DMS114 treated with DMSO at 0.1 percent for 48 hours (cell line): ENCODE results near the gene BST1.
"Not testable (repeated sequence)": the region's sequence is repeated elsewhere in the genome, so short reads cannot be mapped to it uniquely, and the experiment has no call there.

ENCODE experiments used
- DNase-seq: peaks from one replicate; lab custom pipeline; 2025; ENCODE audit not compliant: unreplicated experiment; lab: John Stamatoyannopoulos, UW

The BST1 gene

DNA sequence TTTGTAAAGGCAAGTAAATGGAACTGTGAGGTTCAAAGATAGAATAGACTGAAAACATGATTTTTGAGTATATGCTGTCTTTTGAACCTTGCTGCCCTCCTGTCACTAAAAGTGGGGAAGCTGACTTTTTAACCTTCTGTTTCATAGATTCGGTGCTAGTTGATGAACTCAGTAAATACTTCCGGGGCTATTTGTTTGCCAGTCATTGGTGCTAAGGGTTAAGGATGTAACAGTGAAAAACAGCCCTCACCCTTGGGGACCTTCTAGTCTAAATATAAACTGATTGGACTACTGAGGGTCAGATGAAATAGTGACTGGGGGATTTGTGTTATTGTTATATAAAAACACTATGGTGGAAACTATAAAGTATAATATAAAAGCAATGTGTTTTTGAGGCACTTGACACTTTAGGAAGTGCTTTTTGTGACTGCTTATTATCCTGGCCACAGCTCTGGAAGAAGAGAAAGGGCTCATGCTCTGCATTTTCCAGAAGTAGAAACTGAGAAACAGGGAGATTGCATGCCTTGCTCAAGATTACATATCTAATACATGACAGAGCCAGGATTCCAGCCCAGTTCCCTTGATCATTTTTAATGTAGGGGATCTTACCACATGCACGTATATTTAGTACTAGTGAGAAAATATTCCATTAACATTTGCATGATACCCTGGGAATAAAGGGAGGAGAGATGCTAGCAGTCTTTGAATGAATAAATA is 3.9 kb downstream of the BST1 start:
- DNase-seq: no peak

DNA sequence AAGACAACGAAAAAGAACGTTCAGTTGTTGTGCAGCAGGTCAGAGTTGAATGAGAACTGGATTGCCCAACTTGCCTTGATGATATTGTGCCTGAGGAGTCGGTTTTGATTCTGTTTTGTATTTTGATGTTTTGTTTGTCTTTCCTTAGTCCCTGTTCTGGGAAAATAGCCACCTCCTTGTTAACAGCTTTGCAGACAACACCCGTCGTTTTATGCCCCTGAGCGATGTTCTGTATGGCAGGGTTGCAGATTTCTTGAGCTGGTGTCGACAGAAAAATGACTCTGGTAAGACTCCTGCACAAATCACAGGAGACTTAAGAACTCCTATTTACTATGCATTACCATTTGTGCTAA is 4.5 kb downstream of the BST1 start:
- DNase-seq: no peak

- no peak for DNase-seq
Observed at GRCh38 chr4:15711762-15712161, 8.9 kb downstream of the BST1 start.

DNA sequence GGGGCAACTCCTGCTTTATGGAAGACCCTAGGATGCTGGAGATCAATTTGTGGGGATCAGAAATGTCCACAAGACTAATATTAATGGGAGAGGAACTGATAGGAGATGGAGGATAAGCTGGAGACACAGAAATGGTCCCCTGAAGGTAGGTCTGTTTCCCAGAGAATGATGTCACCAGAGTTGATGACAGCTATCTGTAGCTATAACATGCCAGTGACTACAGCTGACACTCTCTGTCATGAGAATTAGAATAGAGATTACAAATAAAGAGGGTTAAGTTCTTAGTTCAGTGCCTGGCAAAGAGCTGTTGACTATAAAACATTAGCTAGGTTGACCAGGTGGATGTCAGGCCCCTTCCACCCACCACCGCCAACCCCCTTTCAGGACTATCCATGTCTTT is 9.3 kb downstream of the BST1 start:
- DNase-seq: no peak

DNA sequence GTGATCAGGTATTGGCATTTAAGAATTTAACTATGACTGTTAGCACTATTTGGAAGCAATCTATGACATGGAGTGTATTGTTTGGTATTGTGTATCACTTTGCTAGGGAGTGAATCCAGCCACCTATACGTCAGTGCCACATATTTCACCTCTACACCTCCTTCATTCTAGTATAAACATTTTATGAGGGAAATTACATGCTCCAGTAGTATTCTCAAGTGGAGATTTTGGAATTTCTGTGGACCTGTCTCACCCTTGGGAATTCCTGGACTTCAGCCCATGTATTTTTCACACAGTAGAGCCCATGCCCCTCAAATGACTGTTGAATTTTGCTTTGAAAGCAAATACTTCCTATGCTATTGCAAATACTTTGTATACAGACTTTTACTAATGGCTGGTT is 11.3 kb downstream of the BST1 start:
- DNase-seq: no peak

DNA sequence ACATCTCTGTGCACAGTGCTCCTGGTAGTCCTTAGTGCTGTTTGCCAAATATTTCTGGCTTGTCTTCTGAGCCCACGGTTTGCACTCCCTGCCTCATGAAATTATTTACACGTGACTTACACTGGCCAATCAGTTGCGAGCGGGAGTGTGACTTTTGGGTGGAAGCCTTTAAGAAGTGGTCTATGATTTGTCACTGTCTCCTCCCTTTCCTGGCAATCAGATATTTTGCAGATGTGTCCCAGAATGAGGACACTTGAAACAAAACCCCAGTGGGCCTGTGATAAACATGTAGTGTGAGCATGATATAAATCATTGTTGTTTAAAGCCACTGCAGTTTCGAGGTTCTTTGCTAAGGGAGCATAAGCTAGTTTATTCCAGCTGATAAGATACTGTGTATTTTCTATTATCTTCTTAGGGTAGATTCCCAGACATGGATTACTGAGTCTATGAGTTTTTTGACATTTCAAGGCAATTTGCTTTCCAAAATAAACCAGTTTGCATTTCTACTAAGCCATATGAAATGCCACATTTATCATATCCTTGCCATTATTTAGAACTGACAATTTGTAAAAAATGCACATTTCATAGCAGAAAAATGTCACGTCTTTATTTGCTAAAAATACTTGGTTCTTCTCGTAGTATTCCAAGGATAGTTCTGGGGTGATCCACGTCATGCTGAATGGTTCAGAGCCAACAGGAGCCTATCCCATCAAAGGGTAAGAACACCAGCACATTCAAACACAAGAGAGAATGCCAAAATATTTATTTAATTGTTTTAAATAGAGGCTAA is 12.0 kb downstream of the BST1 start:
- DNase-seq: no peak

DNA sequence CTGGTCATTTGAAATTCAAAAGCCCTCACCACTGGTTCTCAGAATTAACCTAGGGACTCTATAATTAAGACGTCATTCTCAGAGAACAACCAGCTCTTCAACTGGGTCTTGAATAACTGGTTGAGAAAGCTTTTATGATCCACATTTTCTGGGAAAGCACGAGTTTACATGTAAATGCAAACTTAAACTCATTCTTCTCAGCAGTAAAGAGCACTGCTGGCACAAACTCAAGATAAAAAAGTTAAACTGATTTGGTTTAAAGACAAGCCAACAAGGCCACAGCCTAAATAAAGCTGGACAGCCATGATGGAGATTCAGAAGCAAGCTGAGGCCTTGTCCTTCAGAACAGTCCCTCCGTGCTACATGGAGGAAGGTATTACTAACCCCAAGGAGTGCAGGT is 13.2 kb downstream of the BST1 start:
- DNase-seq: no peak

GRCh38 chr4:15717086-15717485 is 14.2 kb downstream of the BST1 start:
- no peak for DNase-seq

- no peak for DNase-seq
Observed at GRCh38 chr4:15717657-15718416, 15.0 kb downstream of the BST1 start.

GRCh38 chr4:15718465-15718864 is 15.6 kb downstream of the BST1 start:
- no peak for DNase-seq

DNA sequence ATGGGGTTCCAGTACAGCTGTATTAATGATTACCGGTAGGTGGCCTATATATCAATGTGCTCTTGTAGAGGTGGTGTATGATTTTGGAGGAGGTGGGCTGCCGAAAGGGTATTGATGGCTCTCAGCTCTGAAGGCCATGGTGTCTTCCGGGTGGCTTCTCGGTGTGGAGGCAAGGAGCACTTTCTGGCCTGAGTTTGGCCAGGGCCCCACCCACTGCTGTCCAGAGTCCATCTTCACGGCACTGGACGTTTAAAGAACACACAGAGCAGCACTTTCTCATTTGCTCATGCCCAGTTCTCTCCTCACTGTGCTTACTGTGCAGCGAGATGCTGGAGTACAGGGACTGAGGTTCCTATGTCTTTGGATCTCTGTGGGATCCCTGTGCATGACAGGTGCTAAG is 16.1 kb downstream of the BST1 start:
- no peak for DNase-seq

DNA sequence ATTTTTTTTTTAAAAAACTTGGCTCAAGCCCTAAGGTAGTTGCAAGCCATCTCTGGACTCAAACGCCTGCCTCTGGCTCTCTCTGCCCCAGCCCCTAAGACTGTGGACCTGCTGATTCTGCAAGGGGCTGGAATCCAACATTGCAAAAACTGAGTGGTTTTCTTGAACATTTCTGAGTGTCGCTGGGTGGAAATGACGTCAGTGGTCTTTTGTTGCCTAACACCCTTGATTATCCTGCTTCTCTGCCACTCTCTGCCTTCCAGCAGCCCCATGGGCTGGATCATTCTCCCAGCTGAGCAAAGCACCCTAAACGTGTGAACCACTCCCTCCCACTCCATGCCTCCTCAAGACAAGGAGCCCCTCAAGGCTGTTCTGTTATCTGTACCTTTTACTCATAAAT is 16.6 kb downstream of the BST1 start:
- DNase-seq: no peak

DNA sequence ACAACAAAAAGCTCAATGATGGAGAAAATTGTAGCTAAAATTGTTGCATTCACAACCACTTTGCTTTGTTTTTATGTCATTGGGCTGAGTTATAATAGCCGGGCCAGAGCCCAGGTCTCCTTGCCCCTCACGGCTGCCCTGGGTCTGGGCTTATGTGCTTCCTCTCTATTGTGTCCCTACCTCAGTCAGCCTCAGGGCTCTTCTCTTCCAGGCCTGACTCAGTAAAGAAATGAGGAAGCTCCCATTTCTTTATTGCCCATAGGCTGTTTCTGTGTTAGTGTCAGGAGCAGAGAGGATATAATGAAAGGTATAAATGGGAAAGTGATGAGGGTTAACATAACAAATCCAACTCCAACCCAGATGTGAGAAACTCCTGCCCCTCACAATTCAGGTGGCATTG is 18.0 kb downstream of the BST1 start:
- DNase-seq: no peak

- no peak for DNase-seq
Observed at GRCh38 chr4:15725608-15726007, 22.7 kb downstream of the BST1 start.

- DNase-seq: peak; percentile 53
Observed at GRCh38 chr4:15729910-15730533, 27.2 kb downstream of the BST1 start.

DNA sequence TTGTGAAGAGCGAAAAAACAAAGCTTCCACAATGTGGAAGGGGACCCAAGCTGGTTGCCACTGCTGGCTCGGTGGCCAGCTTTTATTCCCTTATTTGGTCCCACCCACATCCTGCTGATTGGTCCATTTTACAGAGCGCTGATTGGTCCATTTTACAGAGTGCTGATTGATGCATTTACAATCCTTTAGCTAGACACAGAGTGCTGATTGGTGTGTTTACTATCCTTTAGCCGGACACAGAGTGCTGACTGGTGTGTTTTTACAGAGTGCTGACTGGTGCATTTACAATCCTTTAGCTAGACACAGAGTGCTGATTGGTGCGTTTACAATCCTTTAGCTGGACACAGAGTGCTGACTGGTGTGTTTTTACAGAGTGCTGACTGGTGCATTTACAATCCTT is 30.2 kb downstream of the BST1 start:
- DNase-seq: not testable (repeated sequence)

DNA sequence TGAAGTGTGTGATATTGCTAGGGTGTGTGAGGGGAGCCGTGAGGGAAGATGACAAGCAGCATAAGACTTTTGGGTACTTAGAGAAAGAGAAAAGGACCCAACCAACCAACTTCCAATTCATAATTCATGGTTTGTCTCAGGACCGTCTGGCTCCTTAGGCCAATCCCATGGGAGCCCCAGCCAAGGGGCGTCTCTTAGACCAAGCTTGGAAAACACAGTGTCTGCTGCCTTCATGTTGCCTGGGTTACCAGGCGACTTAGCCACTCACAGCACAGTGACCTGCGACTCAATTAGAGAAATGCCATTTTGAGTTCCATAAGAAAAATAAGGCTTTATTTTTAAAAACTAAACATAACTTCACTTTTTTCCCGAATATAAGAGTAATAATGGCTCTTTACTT is 32.7 kb downstream of the BST1 start:
- no peak for DNase-seq

DNA sequence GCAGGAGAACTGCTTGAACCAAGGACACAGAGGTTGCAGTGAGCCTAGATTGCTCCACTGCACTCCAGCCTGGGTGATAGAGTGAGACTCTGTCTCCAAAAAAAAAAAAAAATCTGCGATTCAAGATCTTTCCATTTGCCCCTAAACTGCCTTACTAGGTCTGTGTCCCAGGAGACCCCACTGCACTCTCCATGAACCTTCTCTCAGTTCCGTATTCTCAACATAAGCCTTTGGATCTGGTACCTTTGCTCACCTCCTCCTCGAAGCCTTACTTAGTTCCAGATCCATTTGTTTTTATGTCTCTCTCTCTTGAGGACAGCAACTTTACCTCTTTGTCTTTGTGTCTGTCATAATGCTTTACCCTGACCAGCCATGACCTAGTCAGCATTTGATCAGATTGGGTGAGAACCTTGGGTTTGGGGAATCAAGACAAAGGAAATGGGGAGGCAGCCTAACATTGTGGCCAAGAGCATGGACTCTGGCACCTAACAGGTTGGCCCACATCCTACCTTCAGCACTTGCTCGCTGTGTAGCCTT is 33.7 kb downstream of the BST1 start:
- DNase-seq: no peak

GRCh38 chr4:15737255-15737654 is 34.4 kb downstream of the BST1 start:
- no peak for DNase-seq

DNA sequence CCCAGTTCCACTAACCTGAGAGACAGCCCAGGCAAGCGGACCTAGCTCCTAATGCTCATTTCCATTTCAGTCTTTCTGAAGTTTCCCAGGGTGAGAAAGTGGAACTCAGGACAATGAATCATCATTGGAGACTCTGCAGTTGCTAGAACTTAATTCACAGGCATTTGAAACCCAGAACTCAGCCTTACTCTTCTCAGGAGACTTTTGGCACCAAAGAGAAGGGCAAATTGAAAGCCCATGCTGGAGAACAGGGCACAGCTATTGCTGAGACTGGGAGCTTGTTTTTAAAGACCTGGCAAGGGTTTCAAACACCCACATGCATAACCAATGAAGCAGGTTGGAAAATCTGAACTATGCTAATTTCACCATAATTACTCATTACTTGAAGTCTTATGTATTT is 36.0 kb downstream of the BST1 start:
- DNase-seq: no peak

DNA sequence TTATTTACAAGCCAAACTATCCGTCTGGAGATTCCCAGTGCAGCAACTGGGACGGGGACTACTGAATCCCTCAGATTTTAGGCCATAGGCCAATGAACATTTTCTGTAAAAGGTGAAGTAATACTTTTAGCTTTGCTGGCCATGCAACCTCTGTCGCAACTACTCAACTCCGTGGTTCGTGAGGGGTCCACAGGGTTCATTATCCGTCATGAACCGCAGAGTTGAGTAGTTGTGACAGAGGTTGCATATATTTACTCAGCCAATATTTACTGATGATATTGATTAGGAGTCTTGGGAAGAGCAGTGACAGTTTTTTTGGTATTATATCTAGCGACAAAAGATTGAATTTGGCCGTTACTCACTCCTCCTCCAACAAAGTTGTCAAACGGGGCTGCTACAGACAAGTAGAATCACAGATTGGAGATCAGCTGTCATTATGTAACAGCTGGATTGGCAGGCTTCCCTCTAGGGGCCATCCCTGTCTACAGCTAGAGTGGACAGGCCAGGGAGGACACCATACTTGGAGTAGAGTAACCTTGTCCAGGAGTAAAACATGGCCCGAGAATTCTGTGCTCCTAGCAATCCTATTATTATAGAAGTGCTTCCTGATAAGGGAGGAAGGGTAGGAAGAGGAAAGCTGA is 38.0 kb downstream of the BST1 start:
- no peak for DNase-seq
